Activated T-cell treated with anti-CD3 and anti-CD28 coated beads, Interleukin-2, amount 50 U/mL, for 24 hours (primary cell): ENCODE data around the gene PRDM16.

Experiments
- DNase-seq: peaks from one replicate; pipeline ENCODE4 v3.0.0-alpha.2; 2020
- H3K27ac Mint-ChIP-seq: 2 replicates; pipeline ENCODE4 v1.8.0; 2020; ENCODE audit warnings: mild to moderate bottlenecking, mixed read lengths
- H3K27me3 Mint-ChIP-seq: 2 replicates; pipeline ENCODE4 v1.8.0; 2020; ENCODE audit warnings: mixed read lengths
- H3K36me3 Mint-ChIP-seq: 2 replicates; pipeline ENCODE4 v1.8.0; 2020; ENCODE audit warnings: low read depth, mixed read lengths
- H3K4me1 Mint-ChIP-seq: 2 replicates; pipeline ENCODE4 v1.8.0; 2020; ENCODE audit warnings: low read depth, mixed read lengths
- H3K4me3 Mint-ChIP-seq: 2 replicates; pipeline ENCODE4 v1.8.0; 2020; ENCODE audit warnings: mild to moderate bottlenecking, moderate library complexity, mixed read lengths
- H3K9me3 Mint-ChIP-seq: 2 replicates; pipeline ENCODE4 v1.8.0; 2020; ENCODE audit warnings: mixed read lengths

PRDM16 gene

GRCh38 chr1:3266870-3267549, 198.0 kb downstream of the PRDM16 start:
- Mint-ChIP-seq H3K9me3 (no peaks in the 10 kb centered on the region), H3K27me3 (peaks cover 11% of the 10 kb centered on the region), H3K4me1 (no peaks in the 10 kb centered on the region)

GRCh38 chr1:3267550-3268270, 198.7 kb downstream of the PRDM16 start:
- H3K4me3 Mint-ChIP-seq = no peak overlapping the region
- no peak overlapping the region for H3K27ac Mint-ChIP-seq

More at GRCh38 chr1:3266870-3267549, 198.0 kb downstream of the PRDM16 start:
- no peak for DNase-seq
- Mint-ChIP-seq H3K27ac (no peak overlapping the region), H3K36me3 (no peaks in the 10 kb centered on the region), H3K4me3 (no peak overlapping the region)

GRCh38 chr1:3268281-3268680, 199.3 kb downstream of the PRDM16 start:
- no peaks in the 10 kb centered on the region for H3K9me3 Mint-ChIP-seq
- no peak for DNase-seq
- no peaks in the 10 kb centered on the region for H3K36me3 Mint-ChIP-seq
- no peak overlapping the region for H3K27ac Mint-ChIP-seq
- H3K27me3 Mint-ChIP-seq = peaks cover 3% of the 10 kb centered on the region
- H3K4me1 Mint-ChIP-seq = no peaks in the 10 kb centered on the region
- no peak overlapping the region for H3K4me3 Mint-ChIP-seq

More at GRCh38 chr1:3267550-3268270, 198.7 kb downstream of the PRDM16 start:
- H3K27me3 Mint-ChIP-seq = peaks cover 4% of the 10 kb centered on the region
- H3K36me3 Mint-ChIP-seq = no peaks in the 10 kb centered on the region
- DNase-seq = no peak
- no peaks in the 10 kb centered on the region for H3K4me1 Mint-ChIP-seq
- no peaks in the 10 kb centered on the region for H3K9me3 Mint-ChIP-seq

- H3K36me3 Mint-ChIP-seq = no peaks in the 10 kb centered on the region
- no peak for DNase-seq
- no peak overlapping the region for H3K4me3 Mint-ChIP-seq
- no peaks in the 10 kb centered on the region for H3K27me3 Mint-ChIP-seq
- no peaks in the 10 kb centered on the region for H3K9me3 Mint-ChIP-seq
- H3K27ac Mint-ChIP-seq = no peak overlapping the region
- no peaks in the 10 kb centered on the region for H3K4me1 Mint-ChIP-seq
Observed at GRCh38 chr1:3270403-3271245, 201.6 kb downstream of the PRDM16 start.

GRCh38 chr1:3271866-3272265, 202.9 kb downstream of the PRDM16 start:
- DNase-seq = no peak
- no peaks in the 10 kb centered on the region for H3K4me1 Mint-ChIP-seq
- H3K27ac Mint-ChIP-seq = no peak overlapping the region
- no peaks in the 10 kb centered on the region for H3K27me3 Mint-ChIP-seq
- no peaks in the 10 kb centered on the region for H3K9me3 Mint-ChIP-seq
- no peaks in the 10 kb centered on the region for H3K36me3 Mint-ChIP-seq
- H3K4me3 Mint-ChIP-seq = no peak overlapping the region

- Mint-ChIP-seq H3K9me3 (no peaks in the 10 kb centered on the region), H3K36me3 (no peaks in the 10 kb centered on the region), H3K27me3 (no peaks in the 10 kb centered on the region), H3K4me3 (no peak overlapping the region), H3K4me1 (no peaks in the 10 kb centered on the region), H3K27ac (no peak overlapping the region)
- no peak for DNase-seq
Observed at GRCh38 chr1:3272321-3273045, 203.5 kb downstream of the PRDM16 start.

GRCh38 chr1:3273447-3273846, 204.4 kb downstream of the PRDM16 start:
- Mint-ChIP-seq H3K36me3 (no peaks in the 10 kb centered on the region), H3K4me1 (no peaks in the 10 kb centered on the region)

GRCh38 chr1:3274972-3275371, 206.0 kb downstream of the PRDM16 start:
- Mint-ChIP-seq H3K27me3 (no peaks in the 10 kb centered on the region), H3K36me3 (no peaks in the 10 kb centered on the region), H3K4me1 (no peaks in the 10 kb centered on the region), H3K9me3 (no peaks in the 10 kb centered on the region), H3K27ac (no peak overlapping the region), H3K4me3 (no peak overlapping the region)
- DNase-seq = no peak

More at GRCh38 chr1:3273447-3273846, 204.4 kb downstream of the PRDM16 start:
- Mint-ChIP-seq H3K27ac (no peak overlapping the region), H3K9me3 (no peaks in the 10 kb centered on the region), H3K4me3 (no peak overlapping the region), H3K27me3 (no peaks in the 10 kb centered on the region)
- no peak for DNase-seq

- H3K4me1 Mint-ChIP-seq = no peaks in the 10 kb centered on the region
- no peak for DNase-seq
- no peaks in the 10 kb centered on the region for H3K27me3 Mint-ChIP-seq
- no peak overlapping the region for H3K27ac Mint-ChIP-seq
- no peaks in the 10 kb centered on the region for H3K9me3 Mint-ChIP-seq
- H3K36me3 Mint-ChIP-seq = no peaks in the 10 kb centered on the region
- no peak overlapping the region for H3K4me3 Mint-ChIP-seq
Observed at GRCh38 chr1:3275471-3276340, 206.7 kb downstream of the PRDM16 start.

- H3K36me3 Mint-ChIP-seq = no peaks in the 10 kb centered on the region
- H3K4me3 Mint-ChIP-seq = no peak overlapping the region
- no peaks in the 10 kb centered on the region for H3K4me1 Mint-ChIP-seq
- no peaks in the 10 kb centered on the region for H3K9me3 Mint-ChIP-seq
- H3K27ac Mint-ChIP-seq = no peak overlapping the region
- H3K27me3 Mint-ChIP-seq = no peaks in the 10 kb centered on the region
- no peak for DNase-seq
Observed at GRCh38 chr1:3276341-3276800, 207.4 kb downstream of the PRDM16 start.

- H3K36me3 Mint-ChIP-seq = no peaks in the 10 kb centered on the region
- no peak overlapping the region for H3K27ac Mint-ChIP-seq
- H3K9me3 Mint-ChIP-seq = no peaks in the 10 kb centered on the region
- H3K4me1 Mint-ChIP-seq = no peaks in the 10 kb centered on the region
- no peaks in the 10 kb centered on the region for H3K27me3 Mint-ChIP-seq
- no peak overlapping the region for H3K4me3 Mint-ChIP-seq
- DNase-seq = no peak
Observed at GRCh38 chr1:3277011-3277471, 208.0 kb downstream of the PRDM16 start.

GRCh38 chr1:3277623-3278022, 208.6 kb downstream of the PRDM16 start:
- H3K27me3 Mint-ChIP-seq = no peaks in the 10 kb centered on the region
- DNase-seq = no peak
- H3K36me3 Mint-ChIP-seq = no peaks in the 10 kb centered on the region
- H3K9me3 Mint-ChIP-seq = no peaks in the 10 kb centered on the region
- H3K4me1 Mint-ChIP-seq = no peaks in the 10 kb centered on the region
- H3K4me3 Mint-ChIP-seq = no peak overlapping the region
- H3K27ac Mint-ChIP-seq = no peak overlapping the region

- Mint-ChIP-seq H3K9me3 (no peaks in the 10 kb centered on the region), H3K27ac (no peak overlapping the region), H3K4me3 (no peak overlapping the region), H3K36me3 (no peaks in the 10 kb centered on the region), H3K4me1 (no peaks in the 10 kb centered on the region), H3K27me3 (peaks cover 4% of the 10 kb centered on the region)
- no peak for DNase-seq
Observed at GRCh38 chr1:3278416-3279181, 209.6 kb downstream of the PRDM16 start.
